K562 (cell line): Measurements from ENCODE around the gene WDR46. TPM values are rescaled to one million over a fixed set of nuclear protein-coding genes. Genes with fewer than 3 reads are reported as not detected.

Experiments used
- ARNT ChIP-seq, 2 experiments: fragments of 450-650 bp; IDR thresholded peaks; 2 replicates each; pipeline ENCODE4 v1.6.1; 2016; ENCODE audit warnings: mild to moderate bottlenecking in 1 of 2
- CAMTA2 ChIP-seq: fragments of 250-450 bp; sonication (Bioruptor Pico); conservative IDR thresholded peaks from 2 replicates; pipeline ENCODE4 v1.5.1; 2022
- CXXC5 ChIP-seq: fragments of 250-450 bp; sonication (Bioruptor Pico); IDR thresholded peaks from 2 replicates; pipeline ENCODE4 v1.8.0; 2022; ENCODE audit warnings: inconsistent platforms, mild to moderate bottlenecking, moderate library complexity
- EP300 ChIP-seq: IDR thresholded peaks from 2 replicates; pipeline ENCODE4 v1.6.1; 2012; ENCODE audit warnings: low read length, improper control_type of control experiment
- GABPB2 ChIP-seq: fragments of 250-450 bp; sonication (Bioruptor Pico); conservative IDR thresholded peaks from 2 replicates; pipeline ENCODE4 v1.5.1; 2021; ENCODE audit warnings: mild to moderate bottlenecking
- HMGN3 ChIP-seq: IDR thresholded peaks from 2 replicates; pipeline ENCODE4 v1.6.1; 2011; ENCODE audit warnings: borderline replicate concordance, low read depth, mild to moderate bottlenecking, mixed read lengths, low read length; ENCODE audit not compliant: insufficient read length; ENCODE audit errors: extremely low read depth
- LARP7 ChIP-seq: fragments of 450-650 bp; IDR thresholded peaks from 2 replicates; pipeline ENCODE4 v1.6.1; 2016
- MYBL2 ChIP-seq, 2 experiments: fragments of 450-650 bp in 1 of 2; sonication (generic) in 1 of 2; formaldehyde crosslinking in 1 of 2; IDR thresholded peaks; 2 replicates each; pipeline versions ENCODE4 v1.6.1 to v1.8.1; 2017 to 2022; ENCODE audit warnings: borderline replicate concordance in 1 of 2, inconsistent platforms in 1 of 2, low read depth in 1 of 2, mild to moderate bottlenecking in 1 of 2, missing genetic modification reagents in 1 of 2, moderate library complexity in 1 of 2
- MYC ChIP-seq, 2 experiments: fragments of 250-450 bp in 1 of 2; sonication (Bioruptor Pico) in 1 of 2; IDR thresholded peaks; 2 replicates each; pipeline versions ENCODE4 v1.5.1 to v1.6.1; 2012 to 2021; ENCODE audit warnings: low read depth in 2 of 2, borderline replicate concordance in 1 of 2, improper control_type of control experiment in 1 of 2, low read length in 1 of 2, mild to moderate bottlenecking in 1 of 2, moderate library complexity in 1 of 2
- RBM39 ChIP-seq: fragments of 200-400 bp; formaldehyde crosslinking; optimal IDR thresholded peaks from 2 replicates; pipeline ENCODE3; 2018; ENCODE audit warnings: low read depth, low read length
- RCOR1 ChIP-seq, 2 experiments: IDR thresholded peaks; 2 replicates each; pipeline ENCODE4 v1.6.1; 2012; ENCODE audit warnings: low read depth in 2 of 2, low read length in 2 of 2, borderline replicate concordance in 1 of 2, improper control_type of control experiment in 1 of 2
- SMARCA5 ChIP-seq: fragments of 450-650 bp; IDR thresholded peaks from 2 replicates; pipeline ENCODE4 v1.6.1; 2016
- SMARCE1 ChIP-seq: fragments of 450-650 bp; IDR thresholded peaks from 2 replicates; pipeline ENCODE4 v1.7.1; 2016; ENCODE audit warnings: mild to moderate bottlenecking
- SRSF1 ChIP-seq: fragments of 200-400 bp; formaldehyde crosslinking; IDR thresholded peaks from 2 replicates; pipeline ENCODE4 v1.6.1; 2017; ENCODE audit warnings: mild to moderate bottlenecking, low read depth, low read length, moderate library complexity
- polyA plus RNA-seq, 8 experiments: library from polyadenylated mRNA; depleted of rRNA in 4 of 8; stranded (reverse) in 5 of 8; unstranded in 3 of 8; fragments of >200 nt; fragmentation: Nextera tagmentation in 2 of 8; fragmentation: Illumina TruSeq in 1 of 8; extraction: Ambion mirVana in 2 of 8; extraction: Trizol in 1 of 8; gene quantifications; 2 replicates each; pipeline versions ENCODE4 v1.2.1 to v1.2.3, GENCODE V29; 2011 to 2014; ENCODE audit warnings: inconsistent platforms in 1 of 8, missing spikeins in 1 of 8
- total RNA-seq, 7 experiments: library from RNA; depleted of rRNA in 6 of 7; stranded (reverse); fragments of >200 nt in 6 of 7; fragmentation: Illumina TruSeq in 2 of 7; extraction: Trizol in 2 of 7; gene quantifications; 2 replicates each; pipeline versions ENCODE4 v1.2.1 to v1.2.3, GENCODE V29; 2011 to 2021; ENCODE audit warnings: low replicate concordance in 1 of 7
- TF ChIP-seq, protein P1 (sequence below): fragments of 150-350 bp; conservative IDR thresholded peaks from 2 replicates; pipeline ENCODE4 v1.6.1; 2014; ENCODE audit warnings: low read length
- TF ChIP-seq, protein P2 (sequence below): fragments of 250-450 bp; sonication (Bioruptor Pico); IDR thresholded peaks from 2 replicates; pipeline ENCODE4 v1.8.0; 2022; ENCODE audit warnings: moderate library complexity, mild to moderate bottlenecking, inconsistent platforms
- TF ChIP-seq, protein P3 (sequence below): fragments of 450-650 bp; formaldehyde crosslinking; IDR thresholded peaks from 2 replicates; pipeline ENCODE4 v1.4.0; 2022; ENCODE audit warnings: missing genetic modification characterization
- TF ChIP-seq, protein P4 (sequence below), 2 experiments: fragments of 450-650 bp in 1 of 2; sonication (generic) in 1 of 2; formaldehyde crosslinking in 1 of 2; IDR thresholded peaks in 1 of 2; conservative IDR thresholded peaks in 1 of 2; 2 replicates each; pipeline versions ENCODE4 v1.6.1 to v1.8.1; 2016 to 2023; ENCODE audit warnings: mild to moderate bottlenecking in 2 of 2, moderate library complexity in 2 of 2, inconsistent platforms in 1 of 2, missing genetic modification reagents in 1 of 2

WDR46 gene
- total and polyA plus RNA-seq, 9 of the 15 experiments (the other 6 are each of a cell fraction or from before 2014, with no cell fraction given), result 8.9 to 146 (median 93.1) TPM

DNA sequence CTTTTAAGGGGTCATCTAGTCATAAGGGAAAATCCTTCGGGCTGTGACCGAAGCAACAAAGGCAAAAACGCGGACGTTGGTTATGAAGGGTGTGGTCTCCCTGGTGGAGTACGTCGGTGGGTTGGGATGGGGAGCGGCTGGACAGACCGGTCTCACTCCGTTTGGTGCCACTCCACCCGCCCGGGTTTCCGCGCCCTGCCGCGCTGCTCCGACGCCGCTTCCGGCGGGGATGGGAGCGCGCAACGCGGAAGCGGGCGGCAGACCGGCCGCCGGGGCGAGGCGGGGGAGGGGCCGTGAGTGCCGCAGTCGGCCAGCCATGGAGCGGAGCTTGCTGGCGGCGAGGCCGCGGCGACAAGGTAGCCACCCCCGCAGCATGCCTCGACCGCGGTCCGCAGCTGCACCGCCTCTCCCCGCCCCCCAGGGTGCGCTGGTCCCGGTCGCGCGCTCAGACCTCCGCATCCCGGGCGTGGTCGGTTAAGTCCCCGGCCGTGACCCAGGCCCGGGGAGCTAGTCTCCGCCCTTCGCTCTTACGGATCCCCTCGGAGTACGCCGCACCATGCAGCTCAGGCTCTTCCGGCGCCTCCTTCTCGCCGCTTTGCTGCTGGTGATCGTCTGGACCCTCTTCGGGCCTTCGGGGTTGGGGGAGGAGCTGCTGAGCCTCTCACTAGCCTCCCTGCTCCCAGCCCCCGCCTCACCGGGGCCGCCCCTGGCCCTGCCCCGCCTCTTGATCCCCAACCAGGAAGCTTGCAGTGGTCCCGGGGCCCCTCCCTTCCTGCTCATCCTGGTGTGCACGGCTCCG, 12.0 kb downstream of the WDR46 start, which contains the start of gene B3GALT4 (continued):
- TF ChIP-seq MYC (IDR thresholded peaks at IDR 0.05; ENCODE audit: low read depth, low read length) (peak; percentile 95), MYC (CRISPR knock-in tag; IDR thresholded peaks at IDR 0.05; ENCODE audit: borderline replicate concordance, low read depth) (peak; percentile 28; the same call in 1 of the 2 replicates), CXXC5 (peak; percentile 99), SMARCE1 (0 out of 2 replicates have a peak, but pooled peaks have one; percentile 10), ARNT (IDR thresholded peaks at IDR 0.05) (no peak), LARP7 (no peak), SRSF1 (no peak), SMARCA5 (0 out of 2 replicates have a peak, but pooled peaks have one; percentile 2), CAMTA2 (CRISPR knock-in tag) (peak; percentile 99), GABPB2 (CRISPR knock-in tag) (no peak), HMGN3 (peak; percentile 99), EP300 (0 out of 2 replicates have a peak, but pooled peaks have one; percentile 42), RBM39 (peak; percentile 75), MYBL2 (IDR thresholded peaks at IDR 0.05; ENCODE audit: low read depth) (no peak), MYBL2 (CRISPR knock-in tag; IDR thresholded peaks at IDR 0.05; ENCODE audit: borderline replicate concordance) (no peak), RCOR1 (IDR thresholded peaks at IDR 0.05; ENCODE audit: borderline replicate concordance in 1 of 2, low read depth in 2 of 2, low read length in 2 of 2) (peak in 1 of 2 experiments; percentile 69; a peak in 1 of 4 replicates)
- TF ChIP-seq, protein P1, sequence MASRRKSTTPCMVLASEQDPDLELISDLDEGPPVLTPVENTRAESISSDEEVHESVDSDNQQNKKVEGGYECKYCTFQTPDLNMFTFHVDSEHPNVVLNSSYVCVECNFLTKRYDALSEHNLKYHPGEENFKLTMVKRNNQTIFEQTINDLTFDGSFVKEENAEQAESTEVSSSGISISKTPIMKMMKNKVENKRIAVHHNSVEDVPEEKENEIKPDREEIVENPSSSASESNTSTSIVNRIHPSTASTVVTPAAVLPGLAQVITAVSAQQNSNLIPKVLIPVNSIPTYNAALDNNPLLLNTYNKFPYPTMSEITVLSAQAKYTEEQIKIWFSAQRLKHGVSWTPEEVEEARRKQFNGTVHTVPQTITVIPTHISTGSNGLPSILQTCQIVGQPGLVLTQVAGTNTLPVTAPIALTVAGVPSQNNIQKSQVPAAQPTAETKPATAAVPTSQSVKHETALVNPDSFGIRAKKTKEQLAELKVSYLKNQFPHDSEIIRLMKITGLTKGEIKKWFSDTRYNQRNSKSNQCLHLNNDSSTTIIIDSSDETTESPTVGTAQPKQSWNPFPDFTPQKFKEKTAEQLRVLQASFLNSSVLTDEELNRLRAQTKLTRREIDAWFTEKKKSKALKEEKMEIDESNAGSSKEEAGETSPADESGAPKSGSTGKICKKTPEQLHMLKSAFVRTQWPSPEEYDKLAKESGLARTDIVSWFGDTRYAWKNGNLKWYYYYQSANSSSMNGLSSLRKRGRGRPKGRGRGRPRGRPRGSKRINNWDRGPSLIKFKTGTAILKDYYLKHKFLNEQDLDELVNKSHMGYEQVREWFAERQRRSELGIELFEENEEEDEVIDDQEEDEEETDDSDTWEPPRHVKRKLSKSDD, result no peak
- TF ChIP-seq, protein P2, sequence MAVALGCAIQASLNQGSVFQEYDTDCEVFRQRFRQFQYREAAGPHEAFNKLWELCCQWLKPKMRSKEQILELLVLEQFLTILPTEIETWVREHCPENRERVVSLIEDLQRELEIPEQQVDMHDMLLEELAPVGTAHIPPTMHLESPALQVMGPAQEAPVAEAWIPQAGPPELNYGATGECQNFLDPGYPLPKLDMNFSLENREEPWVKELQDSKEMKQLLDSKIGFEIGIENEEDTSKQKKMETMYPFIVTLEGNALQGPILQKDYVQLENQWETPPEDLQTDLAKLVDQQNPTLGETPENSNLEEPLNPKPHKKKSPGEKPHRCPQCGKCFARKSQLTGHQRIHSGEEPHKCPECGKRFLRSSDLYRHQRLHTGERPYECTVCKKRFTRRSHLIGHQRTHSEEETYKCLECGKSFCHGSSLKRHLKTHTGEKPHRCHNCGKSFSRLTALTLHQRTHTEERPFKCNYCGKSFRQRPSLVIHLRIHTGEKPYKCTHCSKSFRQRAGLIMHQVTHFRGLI (CRISPR knock-in tag), result no peak
- TF ChIP-seq, protein P3, sequence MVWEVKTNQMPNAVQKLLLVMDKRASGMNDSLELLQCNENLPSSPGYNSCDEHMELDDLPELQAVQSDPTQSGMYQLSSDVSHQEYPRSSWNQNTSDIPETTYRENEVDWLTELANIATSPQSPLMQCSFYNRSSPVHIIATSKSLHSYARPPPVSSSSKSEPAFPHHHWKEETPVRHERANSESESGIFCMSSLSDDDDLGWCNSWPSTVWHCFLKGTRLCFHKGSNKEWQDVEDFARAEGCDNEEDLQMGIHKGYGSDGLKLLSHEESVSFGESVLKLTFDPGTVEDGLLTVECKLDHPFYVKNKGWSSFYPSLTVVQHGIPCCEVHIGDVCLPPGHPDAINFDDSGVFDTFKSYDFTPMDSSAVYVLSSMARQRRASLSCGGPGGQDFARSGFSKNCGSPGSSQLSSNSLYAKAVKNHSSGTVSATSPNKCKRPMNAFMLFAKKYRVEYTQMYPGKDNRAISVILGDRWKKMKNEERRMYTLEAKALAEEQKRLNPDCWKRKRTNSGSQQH (CRISPR knock-in tag), result peak; percentile 95
- TF ChIP-seq, protein P4, sequence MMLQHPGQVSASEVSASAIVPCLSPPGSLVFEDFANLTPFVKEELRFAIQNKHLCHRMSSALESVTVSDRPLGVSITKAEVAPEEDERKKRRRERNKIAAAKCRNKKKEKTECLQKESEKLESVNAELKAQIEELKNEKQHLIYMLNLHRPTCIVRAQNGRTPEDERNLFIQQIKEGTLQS (IDR thresholded peaks at IDR 0.05), result no peak
- TF ChIP-seq, protein P4 (CRISPR knock-in tag; conservative IDR thresholded peaks at IDR 0.05), result no peak
